Left hindlimb (tissue), 1 donor: Measurements from ENCODE around the gene C19orf73.
A peak's percentile ranks its signal among the peaks of the same experiment; 100 is the strongest.
"Not testable (repeated sequence)": the region's sequence is repeated elsewhere in the genome, so short reads cannot be mapped to it uniquely, and the experiment has no call there.

Experiments used
- DNase-seq: peaks from one replicate; pipeline ENCODE4 v3.0.0-alpha.2; 2018

Gene C19orf73

GRCh38 chr19:49097453-49098288 lies 21.3 kb downstream of the C19orf73 start:
- DNase-seq = peak; percentile 70

DNA sequence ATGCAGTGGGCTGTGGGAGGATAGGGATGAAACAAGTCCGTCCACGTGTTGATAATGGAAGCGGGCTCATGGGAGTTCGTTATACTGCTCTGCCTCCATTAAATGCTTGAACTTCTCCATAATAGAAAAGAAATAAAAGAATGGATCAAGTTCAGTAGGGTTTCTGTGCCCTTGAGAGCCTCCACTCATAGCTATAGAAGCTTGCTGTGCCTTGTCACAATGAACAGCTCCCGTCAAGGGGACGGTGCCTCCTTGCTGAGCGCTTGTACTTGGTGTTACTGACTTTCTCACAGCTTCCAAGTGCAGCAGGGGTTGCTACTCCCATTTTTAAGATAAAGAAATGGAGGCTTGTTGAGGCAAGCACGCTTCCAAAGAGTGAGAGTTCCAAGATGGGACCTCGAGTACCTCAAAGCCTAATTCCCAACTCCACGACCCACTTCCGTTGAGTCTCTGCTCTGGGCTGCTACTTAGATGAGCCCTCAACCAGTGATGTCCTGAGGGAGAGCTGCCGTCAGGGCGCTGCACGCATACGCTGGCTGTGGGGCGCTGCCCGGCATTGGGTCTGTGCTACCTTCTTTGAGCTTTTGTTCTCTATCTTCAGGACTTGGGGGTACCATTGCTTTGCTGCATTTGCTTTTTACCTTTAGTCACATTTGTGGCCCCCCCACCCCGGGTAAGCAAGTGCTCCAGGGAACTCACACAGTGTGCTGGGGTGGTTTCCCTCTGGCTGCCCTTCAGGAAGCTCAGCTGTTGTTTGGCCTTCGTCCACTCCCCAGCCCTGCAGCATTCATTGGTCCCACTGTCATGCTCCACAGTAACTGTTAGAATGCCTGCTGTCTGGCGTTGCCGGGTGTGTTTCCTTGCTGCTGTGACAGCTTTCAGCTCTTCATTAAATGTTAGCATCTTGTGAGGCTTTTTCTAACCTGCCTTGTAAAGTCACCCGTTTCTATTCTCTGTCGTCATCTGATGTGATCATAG lies 24.1 kb downstream of the C19orf73 start:
- DNase-seq = no peak

- no peak for DNase-seq
These were observed 26.3 kb downstream of the C19orf73 start for GRCh38 chr19:49092686-49093085.

- no peak for DNase-seq
These were observed 27.4 kb downstream of the C19orf73 start for GRCh38 chr19:49091391-49092038.

GRCh38 chr19:49086296-49086695 lies 32.6 kb downstream of the C19orf73 start:
- DNase-seq = no peak

DNA sequence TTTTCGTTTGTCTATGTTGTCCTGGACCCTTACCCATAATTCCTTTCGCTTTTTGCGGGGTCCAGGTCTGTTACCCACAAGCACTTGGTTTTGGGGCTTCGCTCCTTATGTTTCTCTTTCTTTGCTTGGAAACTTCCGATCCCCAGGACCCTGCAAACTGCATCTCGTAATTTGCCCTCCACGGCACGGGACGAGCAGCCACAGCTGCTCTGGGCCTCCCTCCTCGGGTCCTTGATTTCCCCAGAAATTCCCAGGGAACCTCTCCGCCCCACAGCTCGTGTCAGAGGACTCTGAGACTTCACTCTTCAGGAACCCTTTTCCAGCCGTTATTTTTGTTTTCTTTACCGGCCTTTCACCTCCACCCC lies 33.1 kb downstream of the C19orf73 start:
- DNase-seq = no peak

DNA sequence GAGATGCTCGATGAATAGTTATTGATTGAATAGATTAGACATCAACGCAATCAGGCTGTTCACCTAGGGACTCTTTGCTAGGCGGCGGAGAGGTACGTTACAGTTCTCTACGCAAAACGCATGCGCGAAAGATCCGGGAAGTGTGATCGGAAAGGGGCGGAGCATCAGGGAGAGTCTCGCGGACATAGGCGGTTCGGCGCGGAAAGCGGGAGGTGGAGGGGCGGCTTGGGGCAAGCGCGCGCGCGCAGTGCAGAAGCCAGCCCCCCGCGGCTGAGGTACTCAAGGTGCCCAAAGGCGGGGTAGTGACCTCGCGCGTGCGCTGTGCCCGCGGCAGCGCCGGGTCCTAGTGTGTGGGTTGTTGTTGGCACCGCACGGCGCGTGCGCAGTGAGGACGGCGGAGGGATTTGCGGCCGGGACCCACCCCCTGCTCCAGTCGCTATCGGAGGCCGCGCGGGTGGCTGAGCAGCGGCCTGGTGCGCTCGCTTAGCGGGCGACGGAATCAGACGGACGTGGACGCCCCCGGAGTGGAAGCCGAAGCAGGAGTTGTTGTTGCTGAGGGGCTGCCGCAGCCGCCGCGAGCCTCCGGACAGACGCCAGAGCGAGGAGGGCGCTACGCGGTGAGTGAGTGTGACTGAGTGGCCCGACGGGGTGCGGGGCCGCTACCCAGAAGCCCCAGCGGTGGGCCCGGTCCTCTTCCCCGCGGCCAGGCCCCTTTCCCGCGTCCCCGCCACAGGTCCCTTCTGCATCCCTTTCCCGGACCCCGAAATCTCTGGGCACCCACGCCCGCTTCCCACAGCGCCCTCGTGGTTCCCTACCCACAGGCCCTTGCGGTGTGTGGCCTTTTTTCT lies 33.7 kb downstream of the C19orf73 start, which contains the start of gene SNRNP70:
SNRNP70 (plus strand) TSS at position 432 of the 848 bp plus-strand sequence. CDS start 964 bp downstream, outside the sequence.
- DNase-seq = peak; percentile 99

GRCh38 chr19:49084206-49085019 lies 34.5 kb downstream of the C19orf73 start:
- no peak for DNase-seq

DNA sequence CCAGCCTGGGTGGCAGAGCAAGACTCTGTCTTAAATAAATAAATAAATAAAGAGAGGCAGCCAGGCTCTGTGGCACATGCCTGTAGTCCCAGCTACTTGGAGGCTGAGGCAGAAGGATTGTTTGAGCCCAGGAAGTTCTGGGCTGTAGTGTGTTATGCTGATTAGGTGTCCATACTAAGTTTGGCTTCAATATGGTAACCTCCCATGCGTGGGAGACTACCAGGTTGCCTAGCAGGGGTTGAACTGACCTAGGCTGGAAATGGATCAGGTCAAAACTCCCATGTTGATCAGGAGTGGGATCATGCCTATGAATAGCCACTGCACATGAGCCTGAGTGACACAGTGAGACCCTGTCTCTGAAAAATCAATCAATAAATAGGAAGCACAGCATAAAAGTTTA lies 37.7 kb downstream of the C19orf73 start:
- DNase-seq = no peak

- no peak for DNase-seq
These were observed 38.6 kb downstream of the C19orf73 start for GRCh38 chr19:49080392-49080791.

DNA sequence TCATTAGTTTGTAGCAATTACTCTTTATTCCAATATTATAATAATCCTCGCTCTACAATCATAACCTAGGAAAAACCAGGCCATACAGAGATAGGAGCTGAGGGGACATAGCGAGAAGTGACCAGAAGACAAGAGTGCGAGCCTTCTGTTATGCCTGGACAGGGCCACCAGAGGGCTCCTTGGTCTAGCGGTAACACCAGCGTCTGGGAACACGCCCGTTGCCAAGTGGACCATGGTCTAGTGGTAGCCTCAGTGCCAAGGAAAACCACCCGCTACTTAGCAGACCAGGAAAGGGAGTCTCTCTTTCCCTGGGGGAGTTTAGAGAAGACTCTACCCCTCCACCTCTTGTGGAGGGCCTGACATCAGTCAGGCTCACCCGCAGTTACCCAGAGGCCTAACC lies 44.1 kb downstream of the C19orf73 start:
- DNase-seq = not testable (repeated sequence)

DNA sequence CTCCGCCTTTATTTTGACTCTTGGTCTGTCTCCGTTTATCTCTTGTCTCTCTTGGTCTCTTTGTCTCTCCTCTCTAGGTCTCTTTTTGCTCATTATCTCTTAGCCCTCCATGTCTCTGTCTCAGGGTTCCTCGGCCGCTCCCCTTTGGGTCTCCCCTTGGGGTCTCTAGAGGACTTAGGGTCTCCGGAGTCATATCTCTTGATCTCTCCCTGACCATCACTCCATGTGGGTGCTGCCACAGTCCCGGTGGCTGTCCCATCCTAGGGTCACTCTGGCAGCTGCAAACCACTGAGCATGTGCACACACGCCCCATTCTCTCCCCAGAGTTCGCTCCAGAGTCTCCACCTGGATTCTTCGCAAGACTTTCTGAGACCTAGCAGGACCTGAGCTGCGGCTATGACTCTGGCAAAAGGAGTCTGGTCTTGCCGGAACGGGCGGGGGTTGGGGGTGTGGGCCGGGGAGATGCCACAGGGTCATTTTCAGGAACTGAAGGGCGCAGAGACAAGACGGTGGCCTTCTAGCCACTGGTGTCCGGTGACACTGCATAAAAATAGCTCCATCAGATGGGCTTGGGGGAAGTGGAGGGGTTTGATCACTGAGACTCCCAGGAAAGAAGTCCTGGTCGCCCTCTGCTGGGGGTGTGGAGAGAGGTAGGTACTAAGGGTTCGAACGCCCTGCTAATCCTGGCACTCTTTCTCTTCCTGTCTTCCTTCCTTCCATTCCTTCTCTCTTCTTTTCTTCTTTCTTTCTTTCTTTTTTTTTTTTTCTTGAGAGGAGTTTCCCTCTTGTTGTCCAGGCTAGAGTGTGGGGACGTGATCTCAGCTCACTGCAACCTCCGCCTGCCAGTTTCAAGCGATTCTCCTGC lies 45.2 kb downstream of the C19orf73 start:
- no peak for DNase-seq

DNA sequence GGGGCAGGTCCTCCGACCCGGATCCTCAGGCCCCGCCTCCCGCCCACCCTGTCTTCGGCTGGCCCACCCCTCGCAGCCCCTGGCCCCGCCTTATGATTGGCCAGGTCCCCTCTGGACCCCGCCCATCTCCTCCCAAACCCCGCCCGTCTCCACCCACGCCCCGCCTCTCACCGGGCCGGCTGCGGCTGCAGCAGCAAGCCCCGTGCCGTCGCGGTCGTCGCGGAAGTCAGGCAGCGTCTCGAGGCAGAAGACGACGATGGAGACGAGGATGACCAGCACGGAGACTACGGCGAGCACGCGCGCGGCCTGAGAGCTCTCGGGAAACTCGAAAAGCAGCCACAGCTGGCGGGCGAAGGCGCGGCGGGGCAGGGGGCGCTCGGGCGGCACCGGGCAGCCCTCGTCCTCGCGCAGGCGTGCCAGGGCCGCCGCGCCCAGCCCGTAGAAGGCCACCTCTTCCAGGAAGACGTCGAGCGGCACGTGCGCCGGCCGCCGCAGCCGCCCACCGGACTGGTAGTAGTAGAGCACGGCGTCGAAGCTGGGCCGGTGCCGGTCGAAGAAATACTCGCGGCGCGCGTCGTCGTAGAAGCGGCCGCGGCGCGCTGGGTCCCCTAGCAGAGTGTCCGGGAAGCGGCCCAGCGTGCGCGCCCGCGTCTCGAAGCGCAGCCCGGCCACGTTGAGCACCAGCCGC lies 46.9 kb downstream of the C19orf73 start:
- DNase-seq = no peak

GRCh38 chr19:49070416-49070815 lies 48.5 kb downstream of the C19orf73 start:
- DNase-seq = no peak

GRCh38 chr19:49069026-49069425 lies 49.9 kb downstream of the C19orf73 start:
- DNase-seq = no peak
